Activated gamma-delta T cell treated with anti-CD3 and anti-CD28 coated beads, Interleukin-2, amount 50 U/mL, for 16 hours (primary cell): ENCODE results near the gene UCKL1.

Source experiments
- DNase-seq: peaks from one replicate; pipeline ENCODE4 v3.0.0-alpha.2; 2020; ENCODE audit warnings: low read depth

UCKL1 gene

GRCh38 chr20:63890201-63890576, 66.0 kb downstream of the UCKL1 start:
- no peak for DNase-seq
